HG03139 (cell line): ENCODE measurements around the gene PLCD3.
"Not testable (repeated sequence)": the region's sequence is repeated elsewhere in the genome, so short reads cannot be mapped to it uniquely, and the experiment has no call there.

Experiments
- ATAC-seq: cut with Tn5 transposase; IDR thresholded peaks from one replicate; pipeline ENCODE4 v1.9.1; 2021; ENCODE audit not compliant: unreplicated experiment

The PLCD3 gene

DNA sequence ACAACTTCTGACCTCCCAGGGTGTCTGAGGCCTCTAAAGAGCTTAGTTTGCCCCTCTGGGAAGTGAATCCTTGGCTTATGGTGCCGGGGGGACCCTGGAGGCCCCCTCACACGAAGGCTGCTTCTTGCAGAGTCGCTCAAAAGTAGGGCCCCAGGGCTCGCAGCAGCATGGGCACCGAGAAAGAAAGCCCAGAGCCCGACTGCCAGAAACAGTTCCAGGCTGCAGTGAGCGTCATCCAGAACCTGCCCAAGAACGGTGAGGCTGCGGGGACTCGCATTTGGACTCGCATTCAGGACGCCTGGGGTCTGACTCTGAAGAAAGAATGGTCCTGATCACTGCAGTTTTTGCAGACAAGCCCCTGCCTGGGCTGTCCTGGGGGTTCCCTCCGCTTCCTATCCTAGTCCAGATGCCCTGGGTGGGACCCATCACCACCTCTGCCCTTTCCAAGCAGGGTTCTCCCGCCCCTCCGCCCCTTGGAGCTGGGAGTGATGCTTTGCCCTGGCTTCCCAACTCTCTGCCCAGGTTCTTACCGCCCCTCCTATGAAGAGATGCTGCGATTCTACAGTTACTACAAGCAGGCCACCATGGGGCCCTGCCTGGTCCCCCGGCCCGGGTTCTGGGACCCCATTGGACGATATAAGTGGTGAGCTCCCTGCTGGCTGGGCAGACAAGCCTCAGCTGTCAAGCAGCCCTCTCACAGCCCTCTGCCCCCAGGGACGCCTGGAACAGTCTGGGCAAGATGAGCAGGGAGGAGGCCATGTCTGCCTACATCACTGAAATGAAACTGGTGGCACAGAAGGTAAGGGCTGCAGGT, 3.9 kb upstream of the PLCD3 start:
- ATAC-seq = no peak

DNA sequence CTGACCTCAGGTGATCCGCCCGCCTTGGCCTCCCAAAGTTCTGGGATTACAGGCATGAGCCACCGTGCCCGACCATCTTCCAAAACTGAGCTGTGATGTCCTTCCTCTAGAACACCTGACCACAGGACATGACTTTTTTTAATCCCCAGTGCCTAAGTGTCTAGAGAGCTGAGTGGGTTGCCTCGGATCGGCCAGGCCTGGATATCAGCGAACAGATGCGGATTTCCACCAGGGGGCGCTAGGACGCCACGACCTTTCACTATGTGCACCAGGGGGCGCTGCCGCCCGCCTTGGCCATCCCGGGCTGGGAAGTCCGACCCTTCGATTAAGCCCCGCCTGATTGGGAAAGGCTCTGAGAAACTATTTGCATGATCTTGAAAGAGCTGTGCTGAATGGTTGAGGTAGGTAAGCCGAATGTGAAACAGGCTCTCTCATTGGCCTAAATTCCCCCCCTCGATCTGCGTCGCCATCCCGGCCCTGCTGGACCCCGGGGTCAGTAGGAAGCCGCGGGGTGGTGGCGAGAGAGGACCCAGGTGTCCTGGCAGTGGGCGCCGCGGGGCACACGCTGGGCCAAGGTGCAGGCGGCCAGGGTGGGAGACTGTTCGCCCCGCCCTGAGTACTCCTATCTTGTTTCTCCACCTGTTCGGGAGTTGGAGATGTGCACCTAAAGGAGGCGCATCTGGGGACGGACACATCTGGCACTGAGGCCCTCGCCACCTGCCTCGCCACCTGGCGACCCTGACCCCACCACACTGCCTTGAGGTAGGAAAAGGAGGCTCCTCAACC, 3.1 kb upstream of the PLCD3 start, which contains the start of gene ACBD4:
TSS of gene ACBD4 (plus strand) at position 496 of the 786 bp plus-strand sequence. CDS start 458 bp downstream, outside the sequence.
- ATAC-seq = peak; percentile 69

DNA sequence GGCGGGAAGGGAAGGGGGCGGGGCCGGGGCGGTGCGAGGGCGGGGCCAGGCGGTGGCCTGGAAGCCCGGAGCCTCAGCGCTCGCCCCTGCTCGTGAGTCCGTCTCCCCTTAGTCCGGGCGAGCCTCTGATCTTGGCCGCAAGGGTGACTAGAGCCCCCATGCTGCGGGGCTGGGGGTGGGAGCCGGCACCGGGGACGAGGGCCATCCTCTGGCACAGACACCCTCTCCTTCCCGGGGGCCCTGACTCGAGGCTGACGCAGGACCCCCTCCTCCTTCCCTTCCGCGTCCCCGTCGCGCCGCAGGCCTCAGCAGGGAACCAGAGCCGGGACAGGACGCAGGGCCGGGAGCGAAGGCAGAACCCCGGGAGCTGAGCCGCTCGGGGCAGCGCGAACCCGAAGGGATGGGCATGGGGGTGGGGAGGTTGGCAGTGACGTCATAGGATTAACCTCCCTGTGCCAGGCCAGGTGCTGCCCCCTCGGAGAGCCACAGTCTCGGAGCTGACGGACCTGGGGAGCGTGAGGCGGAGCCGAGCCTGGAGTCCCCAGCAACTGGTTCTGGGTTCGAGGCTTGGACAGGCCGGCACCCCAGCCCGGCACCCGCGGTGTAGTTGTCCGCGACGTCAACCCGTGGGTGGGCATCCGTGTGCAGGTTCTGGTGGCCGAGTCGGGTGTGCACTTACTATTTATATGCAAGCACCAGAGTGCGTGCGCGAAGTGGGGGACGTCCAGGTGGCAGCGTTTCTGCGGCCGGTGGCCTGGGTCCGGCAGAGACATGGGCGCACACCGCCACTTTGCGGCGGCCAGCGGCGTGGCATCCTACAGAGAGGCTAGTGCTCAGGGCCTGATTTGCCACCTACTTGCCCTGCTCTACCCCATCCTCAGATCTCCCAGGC, 503 bp upstream of the PLCD3 start:
- ATAC-seq = no peak

DNA sequence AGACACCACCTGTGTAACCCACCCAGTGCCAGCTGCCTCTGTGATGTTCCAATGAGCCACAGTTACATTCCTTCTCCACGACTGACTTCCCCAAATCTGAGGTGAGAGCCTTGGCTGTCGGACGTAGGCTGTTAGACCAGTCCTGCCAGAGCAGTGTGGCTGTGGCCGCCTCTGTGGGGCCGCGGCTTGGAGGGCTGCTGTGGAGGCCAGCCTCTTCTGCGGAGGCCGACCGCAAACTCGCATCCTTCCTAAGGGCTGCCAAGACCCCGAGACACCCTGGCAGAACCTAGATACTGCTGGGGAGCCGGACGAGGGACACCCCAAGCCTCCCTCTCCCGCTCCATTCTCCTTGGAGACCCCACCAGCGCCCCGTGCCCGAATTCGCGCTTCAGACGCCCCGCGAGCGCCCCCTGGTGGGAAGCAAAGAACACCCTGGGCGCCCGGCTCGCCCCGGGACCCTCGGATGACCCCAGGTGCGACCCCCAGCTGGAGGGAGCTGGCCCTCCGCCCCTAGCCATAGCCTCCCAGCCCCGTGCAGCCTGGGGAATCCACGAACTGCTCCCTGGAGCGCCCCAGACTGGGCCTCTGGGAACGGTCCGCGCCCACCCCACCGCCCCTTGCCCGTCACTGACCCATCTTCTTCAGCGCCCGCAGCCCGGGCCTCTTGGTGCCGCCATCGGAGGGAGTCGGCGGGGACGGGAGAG, 547 bp downstream of the PLCD3 start:
- ATAC-seq = no peak

DNA sequence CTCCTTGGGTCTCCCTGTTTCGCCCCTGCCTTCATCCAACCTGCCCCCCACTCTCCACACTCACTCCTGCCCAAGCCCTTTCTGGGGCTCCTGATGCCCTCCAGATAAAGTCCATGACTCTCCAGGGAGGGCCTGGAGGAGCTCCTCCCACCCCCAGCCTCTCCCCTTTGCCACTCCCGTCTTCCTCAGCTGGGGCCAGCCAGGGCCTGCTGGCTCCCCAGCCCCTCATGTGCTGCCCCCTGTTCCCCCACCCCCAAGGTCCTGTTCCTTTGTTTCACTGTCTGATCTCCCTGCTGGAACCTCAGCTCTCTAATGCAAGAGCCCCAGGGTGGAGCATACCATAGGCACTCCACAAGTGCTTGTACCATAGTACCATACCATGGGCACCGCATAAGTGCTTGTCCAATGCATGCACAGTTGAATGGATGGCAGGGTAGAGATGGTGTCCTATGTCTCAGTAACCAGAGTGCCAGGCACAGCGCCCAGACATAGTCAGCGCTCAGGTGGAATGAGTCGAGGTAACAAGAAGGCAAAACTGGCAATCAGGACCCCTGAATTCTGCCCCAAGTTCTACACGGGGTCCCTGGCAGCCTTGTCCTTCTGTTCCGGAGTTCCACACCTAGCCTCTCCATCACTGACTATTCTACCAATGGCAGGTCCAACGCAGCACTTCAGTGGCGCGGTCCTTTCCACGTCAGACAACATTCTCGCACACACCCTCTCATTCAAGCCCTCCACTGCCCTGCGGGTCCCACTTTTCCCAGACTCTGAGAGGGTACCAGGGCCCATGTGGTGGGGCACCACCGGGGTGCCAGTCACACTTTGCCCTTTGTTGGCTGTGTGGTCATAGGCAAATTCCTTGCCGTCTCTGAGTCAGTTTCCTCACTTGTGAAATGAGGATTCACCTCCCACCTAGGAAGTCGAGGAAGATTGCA, 1.4 kb downstream of the PLCD3 start:
- no peak for ATAC-seq

DNA sequence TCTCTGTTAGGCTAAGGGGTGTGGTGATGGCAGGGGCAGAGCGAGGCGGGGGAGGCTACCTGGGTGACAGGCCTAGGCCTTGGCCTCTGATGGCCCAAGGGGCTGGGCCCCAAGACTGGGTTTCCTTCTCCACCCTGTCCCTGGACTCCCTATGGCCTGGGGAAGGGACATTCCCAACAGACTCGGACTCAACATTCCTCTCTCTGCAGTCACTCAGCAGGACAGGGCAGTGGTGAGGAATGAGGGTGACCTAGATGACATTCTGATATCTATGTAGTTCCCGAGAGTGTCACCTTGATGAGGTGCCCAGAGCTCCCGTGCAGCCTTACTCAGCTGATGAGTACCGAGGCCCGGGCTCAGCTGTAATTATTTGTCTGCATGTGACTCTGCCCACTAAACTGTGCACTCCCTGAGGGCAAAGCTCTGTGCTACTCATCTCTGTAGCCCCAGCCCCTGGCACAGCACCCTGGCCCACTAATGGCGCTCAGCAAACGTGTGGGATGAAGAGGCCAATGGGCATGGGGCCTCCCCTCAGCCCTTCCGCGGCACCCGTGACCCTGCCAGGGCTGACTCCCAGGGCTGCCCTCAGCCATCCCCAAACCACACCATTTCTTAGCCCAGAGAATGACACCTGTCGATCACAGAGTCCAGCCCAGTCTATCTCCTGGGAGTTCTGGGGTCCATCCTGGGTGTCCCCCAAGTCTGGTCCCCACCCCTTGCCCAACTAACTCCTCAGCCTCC, 2.2 kb downstream of the PLCD3 start:
- no peak for ATAC-seq

DNA sequence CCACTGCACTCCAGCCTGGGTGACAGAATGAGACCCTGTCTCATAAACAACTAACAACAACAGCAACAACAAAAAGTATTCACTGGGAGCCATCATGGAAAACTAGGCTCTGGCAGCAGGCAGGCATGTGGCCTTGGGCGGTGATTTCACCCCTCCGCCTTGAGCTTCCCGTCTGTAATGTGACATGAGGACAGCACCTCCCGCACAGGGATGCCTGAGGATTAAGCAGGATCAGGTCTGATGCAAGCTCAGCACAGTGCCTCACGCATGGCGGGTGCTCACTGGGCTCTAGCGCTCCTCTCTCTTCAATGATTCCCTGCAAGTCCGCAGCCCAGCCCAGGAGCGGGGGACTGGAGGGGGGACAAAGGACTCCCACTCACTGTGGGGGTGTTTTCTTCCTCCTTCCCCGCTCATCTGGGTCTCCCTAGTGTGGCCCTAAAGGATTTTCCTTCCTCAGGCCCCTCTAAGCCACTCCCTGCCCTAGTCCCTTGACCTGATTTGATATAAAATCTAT, 2.8 kb downstream of the PLCD3 start:
- ATAC-seq = no peak

DNA sequence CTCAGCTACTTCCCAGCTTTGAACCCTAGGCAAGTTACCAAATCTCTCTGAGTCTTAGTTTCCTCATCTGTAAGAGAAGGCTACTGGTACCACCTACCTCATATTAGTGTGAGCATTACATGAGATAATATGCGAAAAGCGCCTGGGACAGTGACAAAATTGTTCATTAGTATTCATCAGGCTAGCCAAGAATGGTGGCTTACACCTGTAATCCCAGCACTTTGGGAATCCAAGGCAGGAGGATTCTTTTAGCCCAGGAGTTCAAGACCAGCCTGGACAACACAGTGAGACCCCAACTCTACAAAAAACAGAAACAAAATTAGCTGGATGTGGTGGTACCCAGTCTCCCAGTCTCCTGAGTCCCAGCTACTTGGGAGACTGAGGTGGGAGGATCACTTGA, 3.3 kb downstream of the PLCD3 start:
- no peak for ATAC-seq

DNA sequence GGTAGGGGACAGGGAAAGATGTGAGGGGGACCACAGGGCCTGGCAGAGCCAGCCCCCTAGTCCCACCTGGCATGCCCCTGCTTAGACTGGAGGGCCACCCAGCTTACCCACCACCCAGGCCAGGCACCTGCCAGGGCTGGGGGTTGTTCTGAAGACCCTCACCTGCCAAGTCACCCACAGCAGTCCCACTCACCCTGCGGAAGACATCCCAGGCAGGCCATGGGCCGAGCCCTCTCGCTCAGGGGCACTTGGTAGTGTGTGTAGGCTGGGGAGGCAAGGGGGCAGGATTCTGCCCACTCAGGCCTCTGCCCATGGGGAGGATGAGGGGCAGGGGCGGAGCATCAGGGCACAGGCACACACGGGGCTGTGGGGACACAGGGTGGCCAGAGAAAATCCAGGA, 4.0 kb downstream of the PLCD3 start:
- no peak for ATAC-seq

DNA sequence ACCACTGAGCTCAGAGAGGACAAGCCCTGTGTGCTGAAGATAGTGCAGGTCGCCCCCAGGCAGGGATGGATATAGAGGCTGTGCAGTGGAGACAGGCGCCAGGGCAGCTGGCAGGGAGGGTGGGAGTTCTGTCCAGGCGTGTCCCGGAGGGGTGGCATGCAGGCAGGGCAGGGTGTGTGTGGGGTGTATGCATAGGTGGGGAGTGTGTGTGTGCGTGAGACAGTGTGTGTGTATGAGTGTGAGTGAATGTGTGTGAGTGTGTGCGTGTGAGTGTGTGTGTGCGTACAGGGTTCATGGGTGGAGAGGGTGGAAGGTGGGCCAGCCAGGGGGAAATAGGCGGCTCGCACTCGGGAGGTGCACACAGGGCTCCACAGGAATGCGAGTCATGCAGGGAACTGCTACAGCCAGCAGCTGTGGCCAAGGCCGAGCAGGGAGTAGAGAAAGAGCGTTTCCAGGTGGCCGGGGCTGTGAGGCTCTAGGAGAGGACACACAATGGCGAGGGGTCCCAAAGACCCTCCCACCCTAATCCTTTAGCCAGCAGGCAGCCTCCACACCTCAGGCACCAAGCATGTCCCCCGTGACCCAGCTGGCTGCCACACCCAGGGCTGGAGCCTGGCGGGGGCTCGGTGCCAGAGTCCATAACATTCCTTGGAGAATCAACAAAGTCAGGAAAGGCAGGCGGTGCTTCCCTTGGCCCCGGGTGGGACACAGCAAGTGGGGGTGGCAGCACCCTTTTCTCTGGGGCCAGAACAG, 4.6 kb downstream of the PLCD3 start:
- ATAC-seq = no peak

DNA sequence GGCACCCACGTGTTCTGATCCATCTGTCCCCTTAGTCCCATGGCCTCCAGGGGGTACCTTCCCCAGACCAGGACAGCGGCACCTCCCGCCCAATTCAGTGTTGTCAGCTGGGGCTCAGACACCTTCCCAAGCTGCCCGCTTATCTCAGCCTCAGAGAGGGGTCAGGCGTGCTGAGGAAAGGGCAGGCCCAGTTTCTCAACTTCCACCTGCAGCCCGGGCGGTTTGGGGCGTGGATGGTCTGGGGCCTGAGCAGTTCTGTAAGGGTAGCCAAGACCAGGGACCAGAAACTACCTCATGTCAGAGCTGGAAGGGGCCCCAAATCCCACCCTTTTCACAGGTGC, 5.1 kb downstream of the PLCD3 start:
- no peak for ATAC-seq

DNA sequence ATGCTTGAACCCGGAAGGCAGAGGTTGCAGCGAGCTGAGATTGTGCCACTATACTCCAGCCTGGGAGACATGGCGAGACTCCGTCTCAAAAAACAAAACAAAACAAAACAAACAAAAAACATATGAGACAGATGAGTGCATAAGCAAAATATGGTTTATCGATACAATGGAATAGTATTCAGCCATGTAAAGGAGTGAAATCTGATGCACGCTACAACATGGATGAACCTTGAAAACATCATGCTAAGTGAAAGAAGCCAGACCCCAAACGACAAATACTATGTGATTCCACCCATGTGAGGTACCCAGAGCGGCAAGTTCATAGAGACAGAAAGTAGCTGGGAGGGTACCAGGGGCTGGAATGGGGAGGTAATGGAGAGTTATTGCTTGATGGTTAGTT, 6.8 kb downstream of the PLCD3 start:
- no peak for ATAC-seq

DNA sequence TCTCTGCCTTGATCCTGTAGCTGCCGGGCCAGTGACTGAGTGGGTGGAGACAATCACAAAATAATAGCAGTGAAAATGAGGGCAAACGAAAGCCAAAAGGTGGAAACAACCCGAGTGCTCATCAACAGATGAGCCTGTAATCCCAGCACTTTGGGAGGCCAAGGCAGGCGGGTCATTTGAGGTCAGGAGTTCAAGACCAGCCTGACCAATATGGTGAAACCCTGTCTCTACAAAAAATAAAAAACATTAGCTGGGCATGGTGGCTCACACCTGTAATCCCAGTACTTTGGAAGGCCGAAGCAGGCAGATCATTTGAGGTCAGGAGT, 7.6 kb downstream of the PLCD3 start:
- not testable (repeated sequence) for ATAC-seq

DNA sequence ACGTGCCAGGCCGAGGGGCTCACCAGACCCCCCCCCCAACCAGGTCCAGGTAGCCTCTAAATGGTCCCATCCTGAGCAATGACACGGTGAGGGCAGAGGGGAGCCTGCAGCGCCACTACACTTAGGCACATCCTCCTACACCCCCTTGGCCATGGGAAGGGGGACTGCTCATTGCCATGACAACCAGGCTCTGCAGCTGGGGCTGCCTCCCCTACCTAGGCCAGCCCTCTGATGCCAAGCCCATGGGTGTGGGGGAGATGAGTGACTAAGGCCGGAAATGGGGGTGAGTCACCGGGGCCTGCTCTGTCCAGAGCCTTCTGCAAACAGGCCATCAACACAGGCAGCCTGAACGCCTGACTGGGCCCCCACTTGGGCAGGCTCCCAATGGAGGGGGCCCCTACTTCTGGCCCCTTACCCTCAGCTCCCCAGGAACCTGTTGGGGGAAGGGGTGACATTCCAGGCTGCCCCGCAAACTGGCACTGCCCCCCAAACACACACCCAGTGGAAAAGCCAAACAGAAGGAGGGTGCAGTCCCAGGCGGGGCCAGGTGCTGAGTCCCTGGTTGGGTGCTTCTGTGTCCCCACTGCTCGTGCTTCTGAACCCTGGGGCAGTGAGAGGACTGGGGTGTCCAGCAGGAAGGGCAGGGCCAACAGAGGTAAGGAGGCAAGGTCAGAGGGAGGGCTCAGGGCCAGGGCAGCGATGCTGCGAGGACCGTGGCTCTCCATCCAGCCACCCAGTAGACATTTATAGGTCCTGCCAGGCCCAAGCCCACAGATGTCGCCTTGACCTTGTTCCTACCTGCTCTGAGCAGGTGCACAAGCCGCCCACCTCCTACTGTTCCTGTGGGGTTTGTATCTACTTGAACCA, 8.2 kb downstream of the PLCD3 start:
- no peak for ATAC-seq

DNA sequence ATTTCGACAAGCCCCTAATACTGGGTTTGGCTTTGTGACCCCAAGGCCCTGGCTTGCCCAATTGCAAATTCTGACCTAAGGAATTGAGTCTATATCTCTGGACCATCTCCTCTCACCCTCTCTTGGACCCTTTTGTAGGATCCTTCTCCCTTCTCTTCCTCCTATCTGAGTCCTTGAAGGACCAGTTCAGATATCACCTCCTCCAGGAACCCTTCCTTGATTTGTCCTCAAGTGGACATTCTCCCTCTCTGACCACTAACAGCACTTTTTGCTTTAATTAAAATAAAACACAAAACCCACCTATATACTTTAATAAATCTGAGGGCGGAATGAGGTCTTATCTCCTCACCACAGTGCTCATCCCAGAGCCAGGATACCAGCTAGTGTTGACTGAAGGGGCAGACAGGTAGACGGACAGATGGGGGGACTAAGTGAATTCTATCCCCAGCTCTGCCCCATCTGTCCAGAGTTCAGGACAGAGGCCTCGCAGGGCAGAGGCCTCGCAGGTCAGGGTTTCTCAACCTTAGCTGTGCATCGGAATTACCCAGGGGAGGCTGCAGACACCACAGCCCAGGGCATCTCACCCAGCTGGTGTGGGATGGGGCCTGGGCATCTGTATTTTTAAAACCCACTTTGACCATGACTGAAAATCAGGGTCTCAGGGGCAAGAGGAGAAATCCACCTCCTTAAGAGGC, 9.1 kb downstream of the PLCD3 start:
- no peak for ATAC-seq

DNA sequence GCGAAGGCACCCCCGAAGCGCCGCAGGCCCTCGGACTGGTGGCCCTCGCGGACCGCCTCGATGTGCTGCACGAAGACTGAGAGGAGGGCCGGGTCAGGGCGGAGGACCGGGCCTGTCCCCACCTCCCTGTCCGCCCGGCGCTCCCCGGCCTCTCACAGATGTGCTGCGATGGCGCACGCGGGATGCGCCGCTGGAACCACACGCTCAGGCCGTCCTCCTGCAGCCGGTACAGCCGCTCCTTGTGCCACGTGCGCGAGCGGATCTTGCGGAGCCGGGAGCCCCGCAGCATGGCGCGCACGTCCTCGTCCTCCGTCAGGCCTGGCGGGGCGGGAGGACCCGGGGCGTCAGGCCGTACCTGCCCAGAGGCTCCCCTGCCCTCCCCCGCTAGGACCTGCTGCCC, 11.3 kb downstream of the PLCD3 start:
- ATAC-seq = no peak

DNA sequence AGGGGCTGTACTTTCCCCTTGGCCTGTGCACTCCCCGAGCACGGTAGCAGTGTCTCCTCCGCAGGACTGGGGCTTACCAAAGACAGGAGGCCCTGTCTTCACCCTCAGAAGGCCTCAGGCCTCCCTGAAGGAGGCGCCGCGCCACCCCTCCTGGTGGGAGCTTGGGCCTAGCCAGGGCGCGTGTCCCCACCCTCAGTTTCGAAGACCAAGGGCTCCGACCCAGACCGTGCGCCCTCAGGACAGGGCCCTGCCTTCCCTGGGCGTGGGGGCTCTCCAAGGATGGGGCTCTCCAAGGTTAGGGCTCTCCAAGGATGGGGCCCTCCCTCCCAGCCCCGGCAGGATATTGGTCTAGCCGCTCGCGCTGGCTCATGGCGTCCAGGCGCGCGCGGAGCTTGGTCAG, 11.8 kb downstream of the PLCD3 start:
- no peak for ATAC-seq
